ENCODE results near the gene PDZRN3. TPM values are rescaled to one million over a fixed set of nuclear protein-coding genes. Genes with fewer than 3 reads are reported as not detected.

PDZRN3 gene
- total RNA-seq, 1 donor from 2014 or later: 0.30 TPM

DNA sequence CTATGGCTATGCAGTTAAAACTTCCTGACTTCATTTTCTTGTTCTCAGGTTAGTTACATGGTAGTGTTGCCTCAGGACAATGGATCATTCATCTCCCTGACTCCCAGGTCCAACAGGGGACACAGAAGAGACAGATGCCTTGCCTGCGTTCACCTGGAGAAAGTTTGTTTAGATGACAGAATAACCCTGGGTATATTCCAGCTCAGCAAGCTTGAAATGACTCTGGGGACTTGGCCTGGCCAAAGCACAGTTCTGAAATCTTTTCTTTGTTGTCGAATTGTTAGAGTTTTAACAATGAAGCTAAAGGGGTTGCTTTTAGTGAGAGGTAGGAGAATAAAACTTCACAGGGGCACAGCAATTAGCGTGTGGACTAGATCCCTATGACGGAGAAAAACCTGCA, 206.1 kb downstream of the PDZRN3 start:
- no peak for DNase-seq (ENCODE audit: low read depth)

DNA sequence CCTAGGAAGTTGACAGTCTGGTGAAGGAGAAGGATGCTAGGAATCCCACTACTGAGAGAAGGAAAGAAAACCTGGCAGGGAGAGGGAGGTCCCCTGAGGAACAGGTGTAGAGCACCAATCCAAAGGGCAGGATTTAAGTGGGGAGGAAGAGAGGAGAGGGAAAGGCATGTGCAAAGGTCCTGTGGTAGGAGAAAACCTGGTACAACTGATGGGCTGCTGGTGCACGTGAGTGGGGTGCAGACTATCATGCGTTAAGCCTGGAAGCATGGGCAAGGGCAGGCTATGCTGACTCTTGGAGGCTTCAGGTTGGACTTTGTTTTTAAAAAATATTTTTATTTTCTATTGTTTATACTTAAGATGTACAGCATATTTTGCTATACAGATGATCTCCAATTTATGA, 209.6 kb downstream of the PDZRN3 start:
- no peak for DNase-seq (ENCODE audit: low read depth)

DNA sequence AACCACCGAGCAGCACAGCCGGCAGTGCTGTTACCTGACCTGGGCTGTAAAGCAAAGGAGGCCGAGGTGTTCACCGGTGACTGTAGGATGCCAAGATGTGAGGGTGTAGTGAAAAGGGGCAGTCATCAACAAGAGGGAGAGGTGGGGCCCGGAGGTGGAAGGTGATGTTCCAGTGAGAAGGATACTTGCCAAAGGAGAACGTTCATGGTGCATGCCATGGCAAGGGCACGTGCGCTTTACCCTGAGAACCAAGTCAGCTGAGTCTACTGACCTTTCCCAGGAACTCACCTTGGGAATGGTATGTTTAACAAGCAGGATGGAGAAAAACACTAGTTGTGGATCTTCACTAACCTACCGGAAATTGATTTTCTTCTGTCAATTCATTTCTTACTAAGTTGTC, 211.1 kb downstream of the PDZRN3 start:
- no peak for DNase-seq (ENCODE audit: low read depth)

DNA sequence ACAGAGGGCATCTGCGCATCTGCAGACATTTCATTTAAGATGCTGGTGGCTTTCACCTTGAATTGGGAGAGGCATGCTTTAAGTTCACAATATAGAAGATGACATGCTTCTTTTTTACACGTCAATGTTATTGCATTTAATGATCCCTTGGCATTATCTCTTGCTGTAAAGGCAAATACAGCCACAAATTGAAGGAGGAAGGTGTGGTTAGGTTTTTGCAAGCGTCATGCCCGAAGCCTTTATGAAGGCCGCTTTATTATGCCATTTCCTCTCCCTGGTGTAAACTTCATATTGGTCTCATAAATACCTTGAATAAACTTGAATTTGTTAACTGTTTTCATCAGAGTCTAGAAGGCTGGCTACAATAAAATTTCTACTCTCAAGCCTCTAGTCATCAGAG, 212.7 kb downstream of the PDZRN3 start:
- DNase-seq (ENCODE audit: low read depth): no peak

DNA sequence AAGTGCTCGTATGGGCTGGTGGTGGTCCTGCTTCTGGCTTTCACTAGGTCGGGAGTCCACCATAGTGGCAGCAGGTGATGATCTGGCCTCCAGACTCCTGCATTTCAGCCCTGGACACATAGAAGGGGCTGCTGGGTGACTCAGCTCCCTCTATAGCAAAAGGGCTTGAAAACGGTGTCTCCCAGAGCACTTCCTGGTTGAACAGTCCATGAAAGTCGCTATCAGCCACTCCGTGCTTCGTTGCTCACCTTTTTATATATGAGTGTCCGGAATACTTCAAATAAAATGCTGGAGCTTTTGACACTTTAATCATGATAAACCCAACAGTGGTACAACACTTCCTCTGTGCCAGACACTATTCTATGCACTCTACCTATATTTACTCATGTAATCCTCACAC, 213.2 kb downstream of the PDZRN3 start:
- no peak for DNase-seq (ENCODE audit: low read depth)

DNA sequence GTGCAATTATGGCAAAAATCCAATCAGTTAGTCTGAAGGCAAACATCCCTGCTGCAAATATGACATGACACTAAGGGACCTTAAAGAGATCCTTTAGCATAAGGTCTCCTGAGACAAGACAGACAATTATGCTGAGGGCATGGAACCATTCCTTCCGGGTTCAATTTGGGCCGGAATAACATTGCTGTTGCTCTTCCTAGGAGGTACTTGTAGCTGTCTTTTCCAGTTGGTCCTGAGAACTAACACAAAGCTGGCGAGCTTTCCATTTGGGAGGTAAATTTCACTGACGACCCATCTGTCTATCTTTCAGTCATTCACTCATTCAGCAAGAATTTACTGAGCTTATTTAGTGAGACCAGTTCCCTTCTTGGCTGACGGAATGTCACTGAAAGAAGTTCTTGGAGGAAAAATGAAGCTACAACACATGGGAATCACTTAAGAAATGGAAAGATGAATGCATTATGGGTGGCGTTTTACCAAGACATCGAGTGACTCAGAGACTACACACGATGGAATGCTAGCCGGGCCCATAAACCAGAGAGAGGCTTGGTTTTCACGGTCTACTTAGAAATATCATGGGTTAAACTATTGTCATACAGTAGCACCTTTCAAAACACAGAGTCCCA, 215.5 kb downstream of the PDZRN3 start:
- DNase-seq (ENCODE audit: low read depth): no peak

DNA sequence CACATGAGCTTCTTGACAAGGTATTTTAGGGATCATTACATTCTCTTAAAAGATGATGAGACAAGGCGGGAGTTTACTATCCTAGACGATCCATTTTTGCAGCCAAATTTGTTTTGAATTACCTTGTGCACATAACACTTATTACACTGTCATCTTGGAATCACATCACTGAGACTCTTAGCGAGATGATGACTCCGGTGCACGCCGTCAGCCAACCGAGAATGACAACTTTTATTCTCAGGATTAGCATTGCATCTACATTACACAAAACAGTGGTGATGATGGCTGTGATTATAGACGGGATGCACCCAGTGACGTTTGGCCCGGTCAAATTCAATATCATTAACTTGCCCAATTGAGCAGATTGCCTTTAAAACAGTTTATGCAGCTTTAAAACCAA, 216.1 kb downstream of the PDZRN3 start:
- DNase-seq (ENCODE audit: low read depth): no peak

DNA sequence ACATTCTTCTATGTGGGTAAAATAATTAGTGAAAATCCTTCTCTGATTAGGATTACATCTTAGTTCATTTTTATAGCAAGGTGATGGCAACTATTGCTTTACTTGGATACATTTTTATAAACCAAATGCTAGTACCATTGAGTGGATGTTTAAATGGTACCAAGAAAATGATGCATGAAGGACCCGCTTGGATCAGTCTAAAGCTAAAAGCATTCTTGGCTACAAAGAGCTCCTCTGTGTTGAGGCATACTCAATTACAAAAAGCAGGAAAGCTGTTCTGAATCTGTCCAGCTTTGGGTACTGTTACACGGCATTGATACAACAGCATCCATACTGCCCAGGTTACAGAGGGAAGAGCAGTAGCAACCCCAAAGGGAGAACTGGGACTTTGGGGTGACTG, 217.2 kb downstream of the PDZRN3 start:
- no peak for DNase-seq (ENCODE audit: low read depth)

DNA sequence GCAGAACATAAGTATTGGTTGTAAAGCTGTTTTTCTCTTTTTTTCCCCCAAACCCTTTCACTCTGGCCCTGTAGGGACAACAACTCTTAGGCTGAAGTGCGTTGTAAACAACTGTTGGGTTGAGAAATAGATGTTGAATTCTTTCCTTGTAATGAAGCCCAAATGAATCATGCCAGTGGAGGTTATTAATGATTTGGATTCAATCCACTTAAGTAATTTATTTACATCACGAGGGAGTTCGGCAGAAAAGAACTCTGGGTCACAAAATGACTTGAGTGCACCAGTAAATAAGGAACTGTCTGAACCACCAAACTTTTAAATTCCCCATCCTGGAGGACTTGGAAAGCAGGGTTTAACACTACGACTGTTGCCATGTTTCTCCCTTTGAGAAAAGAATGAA, 218.9 kb downstream of the PDZRN3 start:
- DNase-seq (ENCODE audit: low read depth): no peak

DNA sequence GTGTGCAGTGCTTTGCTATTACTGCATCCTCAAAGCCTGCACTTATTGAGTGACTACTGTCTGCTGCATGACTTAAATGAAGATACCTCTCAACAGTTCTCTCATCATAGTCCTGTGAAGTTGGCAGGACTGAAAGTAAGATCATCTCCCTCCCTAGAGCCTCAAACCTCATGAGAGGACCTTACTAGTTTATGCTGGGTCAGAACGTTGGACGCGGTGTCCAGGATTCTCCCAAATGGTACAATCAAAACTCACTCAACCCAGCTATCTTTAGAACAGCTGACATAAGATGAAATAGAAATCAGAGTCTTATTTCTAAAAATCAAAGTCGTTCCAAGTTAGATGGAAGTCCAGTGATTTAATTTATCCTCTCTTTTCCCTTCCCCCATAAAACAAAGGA, 219.7 kb downstream of the PDZRN3 start:
- no peak for DNase-seq (ENCODE audit: low read depth)

DNA sequence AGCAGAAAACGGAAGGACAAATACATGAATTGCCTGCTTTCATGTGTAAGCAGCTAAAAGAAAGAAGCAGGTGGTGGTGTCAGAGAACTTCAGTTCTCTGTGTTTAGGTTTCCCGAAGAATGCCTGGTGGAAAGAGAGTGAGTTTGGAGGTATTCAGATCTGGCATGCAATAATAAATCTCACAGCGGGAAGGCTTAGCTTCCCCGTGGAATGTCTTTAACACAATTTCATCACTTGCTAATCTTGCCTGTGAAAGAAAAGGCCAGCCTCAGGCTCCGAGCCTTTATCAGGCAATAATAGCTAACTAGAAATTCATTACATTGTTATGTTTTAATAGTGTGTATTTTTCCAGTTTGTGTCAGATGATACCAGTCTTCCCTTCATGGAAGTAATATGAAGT, 220.3 kb downstream of the PDZRN3 start:
- DNase-seq (ENCODE audit: low read depth): no peak

DNA sequence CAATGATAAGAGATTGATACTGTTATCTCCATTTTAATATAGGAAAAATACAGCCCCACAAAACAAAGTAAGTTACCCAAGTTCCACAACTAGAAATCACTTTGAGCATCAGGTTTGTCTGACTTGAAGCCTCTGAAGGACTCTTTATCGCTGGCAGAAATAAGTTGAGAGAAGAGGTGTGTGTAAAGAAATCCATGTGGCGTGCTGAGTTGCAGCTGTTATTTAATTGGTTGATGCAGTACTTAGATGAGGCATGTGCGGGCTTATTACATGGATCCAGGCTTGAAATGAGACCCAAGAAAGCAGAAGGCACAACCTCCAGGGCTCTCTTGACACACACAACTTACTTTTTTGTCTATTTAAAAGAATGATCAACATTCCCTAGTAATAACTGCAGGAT, 221.3 kb downstream of the PDZRN3 start:
- no peak for DNase-seq (ENCODE audit: low read depth)

DNA sequence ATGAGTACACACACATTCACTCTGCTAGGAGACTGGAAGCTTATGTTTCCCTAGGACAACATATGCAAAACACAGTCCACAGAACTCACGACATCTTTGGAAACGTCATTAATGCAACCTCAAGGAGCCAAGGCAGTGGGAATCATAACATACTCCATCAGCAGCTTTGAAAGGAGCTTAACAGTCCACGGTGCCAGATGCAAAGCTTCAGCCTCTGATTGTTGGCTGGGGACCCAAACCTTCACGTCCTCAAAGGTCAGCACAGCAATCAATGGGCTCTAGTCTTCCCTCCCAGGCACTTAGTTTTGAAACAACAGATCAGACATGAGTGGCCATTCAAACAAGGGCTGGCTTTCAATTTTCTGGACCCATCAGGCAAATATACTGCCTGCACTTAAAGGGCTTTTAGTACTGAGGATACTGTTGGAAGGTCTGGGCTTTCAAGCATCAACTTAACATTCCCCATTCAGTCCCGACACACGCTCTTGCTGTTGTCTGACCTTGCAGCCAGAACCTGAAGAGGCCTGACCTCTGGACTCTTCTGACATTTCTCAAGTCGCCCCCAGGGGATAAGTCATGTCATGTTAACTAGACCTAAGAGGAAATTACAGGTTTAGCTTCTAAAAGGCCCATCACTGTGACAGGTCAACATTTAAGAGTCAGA, 223.0 kb downstream of the PDZRN3 start:
- DNase-seq (ENCODE audit: low read depth): no peak

DNA sequence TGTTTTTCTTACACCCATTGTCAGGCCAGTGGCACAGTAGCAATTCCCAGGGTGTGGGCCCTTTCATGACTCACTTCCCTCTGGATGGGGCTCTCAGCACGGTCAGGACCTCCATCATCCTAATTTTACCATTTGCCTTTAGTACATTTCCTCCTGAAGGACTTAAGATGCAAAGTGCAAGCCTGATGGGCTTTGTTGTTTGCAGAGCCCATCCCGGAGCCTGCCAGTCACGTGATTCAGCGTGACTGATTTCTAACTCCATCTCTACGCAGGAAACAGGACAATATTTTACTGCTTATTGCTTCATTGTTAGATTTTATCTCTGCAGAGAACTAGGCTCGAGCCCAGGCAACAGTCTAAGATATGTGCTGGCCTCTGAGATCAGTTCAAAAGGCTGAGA, 223.7 kb downstream of the PDZRN3 start:
- no peak for DNase-seq (ENCODE audit: low read depth)

DNA sequence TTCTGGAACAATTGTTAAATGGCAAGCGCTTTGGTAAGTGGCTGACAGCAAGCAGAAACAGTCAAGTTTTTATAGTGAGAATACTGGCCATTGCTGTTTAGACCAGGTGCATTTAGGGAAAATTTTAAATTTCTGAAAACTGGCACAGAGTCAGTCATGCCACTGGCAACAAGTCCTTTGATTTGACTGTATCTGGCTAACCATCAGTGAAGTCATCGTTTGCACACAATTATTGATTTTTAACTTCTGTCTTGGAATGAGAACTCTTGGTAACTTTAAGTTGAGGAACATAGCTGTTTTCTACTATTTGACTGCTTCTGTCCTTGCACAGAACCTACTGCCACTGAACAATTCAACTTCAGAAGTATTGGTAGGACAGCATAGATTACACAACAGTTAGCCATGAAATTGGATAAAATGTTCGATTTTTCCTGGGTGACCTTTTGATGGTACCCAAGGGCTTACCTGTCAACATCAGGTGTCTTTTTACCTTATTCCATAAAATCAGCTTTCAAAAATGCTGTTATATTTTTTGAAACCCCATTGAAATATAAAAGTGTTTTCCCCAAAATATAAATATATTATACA, 225.0 kb downstream of the PDZRN3 start:
- DNase-seq (ENCODE audit: low read depth): no peak

DNA sequence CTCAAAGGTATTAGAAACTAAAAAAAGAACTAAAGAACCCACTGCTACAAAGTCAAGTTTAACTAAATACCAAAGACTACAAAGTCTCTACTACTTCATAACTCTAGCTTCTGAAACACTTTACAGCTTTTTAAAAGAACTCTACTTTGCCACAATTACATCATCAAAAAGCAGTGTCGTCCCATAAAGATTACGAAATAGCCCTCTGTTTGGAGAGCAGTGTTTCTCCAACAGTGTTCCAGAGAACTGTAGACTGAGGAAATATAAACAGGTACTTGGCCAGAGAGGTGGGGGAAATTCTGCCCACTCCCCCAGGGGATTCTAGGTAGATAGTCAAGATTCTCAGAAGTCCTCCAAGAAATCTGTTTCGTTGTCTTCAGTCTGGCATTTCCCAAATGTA, 225.6 kb downstream of the PDZRN3 start:
- no peak for DNase-seq (ENCODE audit: low read depth)

DNA sequence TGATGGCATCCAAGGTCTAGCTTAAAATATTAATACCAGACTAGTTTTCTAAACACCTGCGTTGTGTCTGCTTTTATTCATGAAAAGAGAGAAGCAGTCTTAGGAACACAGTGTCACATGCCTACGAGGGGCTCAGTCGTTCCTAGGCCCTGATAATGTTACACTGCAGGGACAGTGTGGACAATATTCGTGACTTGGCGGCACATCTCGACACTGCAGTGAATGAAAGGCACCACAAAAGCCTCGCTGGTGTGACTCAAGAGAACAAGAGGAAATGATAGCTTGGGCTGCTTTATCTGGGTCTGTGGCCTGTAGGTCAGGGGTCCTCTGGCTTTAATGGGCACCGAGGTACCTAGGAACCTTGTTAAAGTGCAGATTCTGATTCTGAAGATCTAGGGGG, 226.7 kb downstream of the PDZRN3 start:
- DNase-seq (ENCODE audit: low read depth): no peak

DNA sequence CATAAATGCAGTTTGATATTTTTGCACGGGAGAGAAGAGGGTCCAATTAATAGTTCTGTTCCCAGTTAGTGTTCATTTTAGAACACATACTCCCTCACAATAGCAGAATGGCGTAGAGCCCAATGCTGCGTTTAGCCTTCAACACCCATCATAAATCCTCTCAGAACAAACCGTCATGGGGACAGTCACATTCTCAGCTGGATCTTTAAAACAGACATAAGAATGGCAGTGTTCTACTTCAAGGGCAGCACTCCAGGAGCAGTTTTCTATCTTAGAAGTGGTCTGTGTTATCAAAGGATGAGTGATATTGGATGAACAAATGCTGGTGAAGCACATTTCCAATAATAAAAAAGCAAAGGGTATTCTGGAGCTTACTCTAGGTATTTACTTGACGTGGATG, 230.5 kb downstream of the PDZRN3 start:
- no peak for DNase-seq (ENCODE audit: low read depth)

DNA sequence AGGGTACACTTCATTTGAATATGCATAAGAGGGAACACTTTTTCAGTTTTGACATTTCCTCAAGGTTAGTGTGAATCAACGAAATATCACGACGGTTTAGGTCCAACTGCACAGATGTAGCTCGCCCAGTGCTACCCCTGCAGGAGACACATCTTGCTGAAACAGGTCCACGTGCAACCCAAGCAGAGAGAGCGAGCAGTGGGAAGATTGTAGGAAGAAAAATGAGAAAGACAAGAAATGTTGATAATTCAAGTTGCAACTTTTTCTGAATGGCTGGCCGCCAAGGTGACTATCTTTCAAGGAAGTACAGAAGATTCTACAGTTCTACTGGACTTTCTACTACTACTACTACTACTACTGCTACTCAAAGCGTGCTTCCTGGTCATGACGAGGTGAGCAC, 231.7 kb downstream of the PDZRN3 start:
- no peak for DNase-seq (ENCODE audit: low read depth)

DNA sequence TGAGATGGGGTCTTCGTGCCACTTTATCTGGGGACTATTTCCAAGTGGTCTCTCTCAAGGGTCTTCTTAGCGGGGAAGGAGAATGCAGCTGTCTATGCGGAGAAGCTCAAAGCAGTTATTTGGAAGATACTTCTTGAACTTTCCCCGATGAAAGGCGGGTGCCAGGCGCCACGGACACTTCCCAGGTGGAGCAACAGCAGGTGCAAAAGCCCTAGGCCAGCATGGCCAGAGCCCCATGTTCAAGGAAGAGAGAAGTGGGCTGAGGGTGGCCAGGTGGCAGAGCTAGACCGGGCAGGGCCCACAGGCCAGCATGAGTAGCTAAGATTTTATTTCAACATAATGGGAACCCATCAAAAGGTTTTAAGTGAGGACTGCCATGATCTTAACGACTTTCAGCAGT, 232.8 kb downstream of the PDZRN3 start:
- DNase-seq (ENCODE audit: low read depth): no peak

DNA sequence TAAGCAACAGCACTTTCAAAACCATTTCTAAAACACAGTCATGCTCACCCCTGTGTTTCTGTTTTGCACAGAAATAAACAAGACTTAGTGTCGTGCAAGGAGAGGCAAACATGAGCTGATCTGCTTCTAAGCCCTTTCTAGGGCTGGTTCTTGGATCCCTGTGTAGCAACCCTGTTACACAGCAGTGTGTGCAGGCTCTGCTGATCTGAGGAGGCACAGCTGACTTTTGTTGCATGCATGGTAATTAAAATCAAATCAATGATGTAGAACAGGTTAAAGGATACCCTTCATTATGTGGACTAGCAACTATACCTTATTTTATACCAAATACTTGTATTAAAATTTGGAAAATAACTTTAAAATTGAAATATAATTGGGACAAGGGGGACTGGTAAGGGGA, 234.8 kb downstream of the PDZRN3 start:
- no peak for DNase-seq (ENCODE audit: low read depth)

DNA sequence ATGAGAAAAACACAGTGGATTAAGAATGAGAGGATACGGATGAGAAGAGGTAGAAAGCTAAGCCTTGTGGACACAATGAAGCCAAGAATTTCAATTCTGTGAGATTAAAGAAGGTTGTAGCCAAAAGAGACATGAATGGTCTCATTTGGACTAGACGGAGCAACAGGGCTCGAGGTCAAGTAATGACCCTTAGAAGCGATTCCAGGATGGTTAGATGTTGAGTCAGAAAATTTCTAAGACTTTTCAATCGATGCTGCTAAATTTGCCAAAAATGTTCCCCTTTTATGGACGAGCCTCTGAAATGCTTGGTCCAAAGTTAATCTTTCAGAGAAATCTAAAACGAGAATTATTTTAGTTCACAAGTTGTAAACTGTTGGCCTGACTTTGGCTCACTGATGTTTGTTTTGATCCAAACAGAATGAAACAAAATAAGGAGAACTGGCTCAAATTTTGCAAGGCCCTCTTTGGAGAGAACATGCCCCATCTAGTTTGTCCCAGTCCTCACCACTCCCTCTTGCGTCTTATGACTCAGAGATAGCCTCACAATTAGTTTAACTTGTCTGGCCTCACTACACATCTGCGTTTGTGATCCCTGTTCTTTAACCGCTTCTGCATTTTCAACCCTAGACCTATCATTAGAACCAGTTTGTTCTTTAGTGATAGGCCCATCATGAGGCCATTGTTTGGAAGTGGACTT, 235.5 kb downstream of the PDZRN3 start:
- no peak for DNase-seq (ENCODE audit: low read depth)

DNA sequence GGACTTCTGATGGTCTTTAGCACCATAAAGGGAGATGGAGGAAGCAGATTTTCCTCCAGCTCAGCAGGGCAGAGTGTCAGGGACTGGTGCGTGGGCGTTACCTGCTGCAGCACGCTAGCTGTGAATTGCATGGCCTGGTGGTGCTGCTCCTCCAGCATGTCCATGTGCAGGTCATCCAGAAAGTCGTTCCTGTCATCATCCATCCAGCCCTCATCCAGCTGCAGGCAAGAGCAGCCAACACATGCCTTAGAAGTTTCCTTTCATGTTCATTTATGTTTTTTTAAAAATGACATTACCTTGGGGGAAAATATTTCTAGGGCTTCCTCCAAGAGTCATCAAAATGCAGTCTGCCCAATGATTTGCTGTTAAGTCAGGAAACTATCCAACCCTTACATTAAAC, 239.2 kb downstream of the PDZRN3 start:
- DNase-seq (ENCODE audit: low read depth): no peak
